WTC11 (cell line): ENCODE data around the gene SCNN1A. TPM values are rescaled to one million over a fixed set of nuclear protein-coding genes. Genes with fewer than 3 reads are reported as not detected.

Experiments
- ATAC-seq: fragments of 200-7000 bp; cut with Tn5 transposase; 2 replicates; pipeline ENCODE4 v1.10.0; 2021; ENCODE audit warnings: mild to moderate bottlenecking, moderate library complexity
- CTCF ChIA-PET: fragments of 300-600 bp; sonication (Branson Sonifier 250); formaldehyde crosslinking; loops from one replicate; lab custom pipeline; 2021; ENCODE audit warnings: antibody characterized with exemption; lab: Charles Lee
- POLR2A ChIA-PET: fragments of 350-600 bp; sonication (Branson Sonifier 250); formaldehyde crosslinking; loops from one replicate; lab custom pipeline; 2021; ENCODE audit warnings: antibody characterized with exemption; lab: Charles Lee
- DNase-seq: peaks from one replicate; pipeline ENCODE4 v3.0.0; 2021; ENCODE audit warnings: low spot score
- H3K27ac Mint-ChIP-seq: 2 replicates; pipeline ENCODE4 v1.8.0; 2021; ENCODE audit warnings: mixed read lengths
- H3K27me3 Mint-ChIP-seq: 2 replicates; pipeline ENCODE4 v1.8.0; 2021; ENCODE audit warnings: low read depth, mild to moderate bottlenecking, moderate library complexity, mixed read lengths
- H3K36me3 Mint-ChIP-seq: 2 replicates; pipeline ENCODE4 v1.8.0; 2021; ENCODE audit warnings: mixed read lengths
- H3K4me1 Mint-ChIP-seq: 2 replicates; pipeline ENCODE4 v1.8.0; 2022; ENCODE audit warnings: mixed read lengths
- H3K4me3 Mint-ChIP-seq: 2 replicates; pipeline ENCODE4 v1.8.0; 2021; ENCODE audit warnings: mild to moderate bottlenecking, moderate library complexity, mixed read lengths
- H3K9me3 Mint-ChIP-seq: 2 replicates; pipeline ENCODE4 v1.8.0; 2021; ENCODE audit warnings: mixed read lengths
- E2F1 ChIP-seq: sonication (generic); formaldehyde crosslinking; IDR thresholded peaks from 2 replicates; pipeline ENCODE4 v1.8.0; 2022; ENCODE audit warnings: mild to moderate bottlenecking, missing genetic modification reagents
- ESRRA ChIP-seq: sonication (generic); formaldehyde crosslinking; IDR thresholded peaks from 2 replicates; pipeline ENCODE4 v1.8.1; 2022; ENCODE audit warnings: mild to moderate bottlenecking, missing genetic modification reagents, borderline replicate concordance
- NFATC4 ChIP-seq: fragments of 250-450 bp; sonication (Bioruptor Pico); IDR thresholded peaks from 2 replicates; pipeline ENCODE4 v1.9.0; 2021; ENCODE audit warnings: mild to moderate bottlenecking
- NFYB ChIP-seq: sonication (generic); formaldehyde crosslinking; conservative IDR thresholded peaks from 2 replicates; pipeline ENCODE4 v1.8.0; 2022; ENCODE audit warnings: low read depth, missing genetic modification reagents
- NR2C2 ChIP-seq: sonication (generic); formaldehyde crosslinking; IDR thresholded peaks from 2 replicates; pipeline ENCODE4 v1.8.0; 2022; ENCODE audit warnings: mild to moderate bottlenecking, missing genetic modification reagents
- RORB ChIP-seq: fragments of 250-450 bp; sonication (Bioruptor Pico); IDR thresholded peaks from 2 replicates; pipeline ENCODE4 v1.9.0; 2021; ENCODE audit warnings: mild to moderate bottlenecking
- SP1 ChIP-seq: sonication (generic); formaldehyde crosslinking; conservative IDR thresholded peaks from 2 replicates; pipeline ENCODE4 v1.8.1; 2022; ENCODE audit warnings: missing genetic modification reagents
- ZNF121 ChIP-seq: sonication (generic); formaldehyde crosslinking; IDR thresholded peaks from 2 replicates; pipeline ENCODE4 v1.8.0; 2023; ENCODE audit warnings: missing genetic modification reagents
- ZNF232 ChIP-seq: sonication (generic); formaldehyde crosslinking; IDR thresholded peaks from 2 replicates; pipeline ENCODE4 v1.8.0; 2022; ENCODE audit warnings: mild to moderate bottlenecking, missing genetic modification reagents
- ZNF263 ChIP-seq: sonication (generic); formaldehyde crosslinking; IDR thresholded peaks from 2 replicates; pipeline ENCODE4 v1.8.1; 2022; ENCODE audit warnings: low read depth, mild to moderate bottlenecking, moderate library complexity, missing genetic modification reagents
- ZNF416 ChIP-seq: fragments of 250-450 bp; sonication (Bioruptor Pico); IDR thresholded peaks from 2 replicates; pipeline ENCODE4 v1.9.0; 2021; ENCODE audit warnings: mild to moderate bottlenecking, inconsistent platforms
- ZNF423 ChIP-seq: fragments of 250-450 bp; sonication (Bioruptor Pico); IDR thresholded peaks from 2 replicates; pipeline ENCODE4 v2.1.2; 2022; ENCODE audit warnings: mild to moderate bottlenecking, moderate library complexity
- total RNA-seq: library from RNA; stranded (reverse); gene quantifications from 3 replicates; pipeline ENCODE4 v1.2.3, GENCODE V29; 2021
- TF ChIP-seq, protein P1 (sequence below): sonication (generic); formaldehyde crosslinking; IDR thresholded peaks from 2 replicates; pipeline ENCODE4 v1.8.1; 2023; ENCODE audit warnings: mild to moderate bottlenecking, missing genetic modification reagents, moderate library complexity
- TF ChIP-seq, protein P2 (sequence below): sonication (generic); formaldehyde crosslinking; IDR thresholded peaks from 2 replicates; pipeline ENCODE4 v1.8.0; 2023; ENCODE audit warnings: missing genetic modification reagents, mild to moderate bottlenecking, borderline replicate concordance
- TF ChIP-seq, protein P3 (sequence below): fragments of 250-450 bp; sonication (Bioruptor Pico); IDR thresholded peaks from 2 replicates; pipeline ENCODE4 v1.9.0; 2021; ENCODE audit warnings: mild to moderate bottlenecking, borderline replicate concordance
- TF ChIP-seq, protein P4 (sequence below): fragments of 250-450 bp; sonication (Bioruptor Pico); conservative IDR thresholded peaks from 2 replicates; pipeline ENCODE4 v1.9.0; 2021; ENCODE audit warnings: mild to moderate bottlenecking
- TF ChIP-seq, protein P5 (sequence below): sonication (generic); formaldehyde crosslinking; conservative IDR thresholded peaks from 2 replicates; pipeline ENCODE4 v1.8.1; 2022; ENCODE audit warnings: mild to moderate bottlenecking, missing genetic modification reagents
- TF ChIP-seq, protein P6 (sequence below): sonication (generic); formaldehyde crosslinking; IDR thresholded peaks from 2 replicates; pipeline ENCODE4 v1.8.1; 2022; ENCODE audit warnings: low read depth, mild to moderate bottlenecking, moderate library complexity, missing genetic modification reagents, borderline replicate concordance

The SCNN1A gene
- total RNA-seq, 1 experiment from 2014 or later: 100 TPM

DNA sequence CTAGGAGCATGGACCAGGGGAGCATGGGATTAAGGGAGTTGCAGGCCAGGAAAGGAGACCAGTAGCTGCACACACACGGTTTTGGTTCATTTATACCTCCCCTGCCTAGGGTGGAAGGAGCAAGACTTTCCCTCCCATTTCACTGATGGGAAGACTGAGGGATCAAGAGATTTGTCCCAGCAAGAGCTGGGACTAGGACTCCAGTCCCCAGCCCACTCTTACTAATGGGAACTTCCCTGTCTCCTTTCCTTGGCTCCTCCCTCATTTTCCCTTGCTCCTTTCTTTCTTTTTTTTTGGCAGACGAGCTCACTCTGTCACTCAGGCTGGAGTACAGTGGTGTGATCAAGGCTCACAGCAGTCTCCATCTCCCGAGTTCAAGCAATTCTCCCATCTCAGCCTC, 13.0 kb downstream of the SCNN1A start:
- Mint-ChIP-seq H3K4me3 (no peak overlapping the region), H3K27me3 (no peaks in the 10 kb centered on the region), H3K36me3 (peaks cover 42% of the 10 kb centered on the region), H3K27ac (peak overlapping the region; percentile 72), H3K4me1 (peaks cover 19% of the 10 kb centered on the region), H3K9me3 (no peaks in the 10 kb centered on the region)
- DNase-seq: no peak
- ChIA-PET POLR2A (interaction anchor here (0.5 to 1.9 kb wide), 6 partner anchors 10 to 327 kb away, joined by 3 to 21 read pairs (median 4); partner anchors contain the start of genes SCNN1A and ZNF384), CTCF (interaction anchor here (1.0 to 2.5 kb wide), 4 partner anchors 9 to 39 kb away, joined by 7 to 17 read pairs (median 9); partner anchors contain the start of gene SCNN1A)
- no peak for ATAC-seq
- TF ChIP-seq NR2C2 (CRISPR knock-in tag) (no peak), ESRRA (CRISPR knock-in tag) (no peak), NFYB (no peak), NFATC4 (no peak), ZNF416 (CRISPR knock-in tag) (no peak), ZNF263 (CRISPR knock-in tag) (no peak), ZNF232 (CRISPR knock-in tag) (no peak), ZNF423 (CRISPR knock-in tag) (no peak), RORB (CRISPR knock-in tag) (no peak), ZNF121 (CRISPR knock-in tag) (no peak), SP1 (no peak), E2F1 (no peak)
- TF ChIP-seq, protein P1, sequence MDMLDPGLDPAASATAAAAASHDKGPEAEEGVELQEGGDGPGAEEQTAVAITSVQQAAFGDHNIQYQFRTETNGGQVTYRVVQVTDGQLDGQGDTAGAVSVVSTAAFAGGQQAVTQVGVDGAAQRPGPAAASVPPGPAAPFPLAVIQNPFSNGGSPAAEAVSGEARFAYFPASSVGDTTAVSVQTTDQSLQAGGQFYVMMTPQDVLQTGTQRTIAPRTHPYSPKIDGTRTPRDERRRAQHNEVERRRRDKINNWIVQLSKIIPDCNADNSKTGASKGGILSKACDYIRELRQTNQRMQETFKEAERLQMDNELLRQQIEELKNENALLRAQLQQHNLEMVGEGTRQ (CRISPR knock-in tag): no peak
- TF ChIP-seq, protein P2, sequence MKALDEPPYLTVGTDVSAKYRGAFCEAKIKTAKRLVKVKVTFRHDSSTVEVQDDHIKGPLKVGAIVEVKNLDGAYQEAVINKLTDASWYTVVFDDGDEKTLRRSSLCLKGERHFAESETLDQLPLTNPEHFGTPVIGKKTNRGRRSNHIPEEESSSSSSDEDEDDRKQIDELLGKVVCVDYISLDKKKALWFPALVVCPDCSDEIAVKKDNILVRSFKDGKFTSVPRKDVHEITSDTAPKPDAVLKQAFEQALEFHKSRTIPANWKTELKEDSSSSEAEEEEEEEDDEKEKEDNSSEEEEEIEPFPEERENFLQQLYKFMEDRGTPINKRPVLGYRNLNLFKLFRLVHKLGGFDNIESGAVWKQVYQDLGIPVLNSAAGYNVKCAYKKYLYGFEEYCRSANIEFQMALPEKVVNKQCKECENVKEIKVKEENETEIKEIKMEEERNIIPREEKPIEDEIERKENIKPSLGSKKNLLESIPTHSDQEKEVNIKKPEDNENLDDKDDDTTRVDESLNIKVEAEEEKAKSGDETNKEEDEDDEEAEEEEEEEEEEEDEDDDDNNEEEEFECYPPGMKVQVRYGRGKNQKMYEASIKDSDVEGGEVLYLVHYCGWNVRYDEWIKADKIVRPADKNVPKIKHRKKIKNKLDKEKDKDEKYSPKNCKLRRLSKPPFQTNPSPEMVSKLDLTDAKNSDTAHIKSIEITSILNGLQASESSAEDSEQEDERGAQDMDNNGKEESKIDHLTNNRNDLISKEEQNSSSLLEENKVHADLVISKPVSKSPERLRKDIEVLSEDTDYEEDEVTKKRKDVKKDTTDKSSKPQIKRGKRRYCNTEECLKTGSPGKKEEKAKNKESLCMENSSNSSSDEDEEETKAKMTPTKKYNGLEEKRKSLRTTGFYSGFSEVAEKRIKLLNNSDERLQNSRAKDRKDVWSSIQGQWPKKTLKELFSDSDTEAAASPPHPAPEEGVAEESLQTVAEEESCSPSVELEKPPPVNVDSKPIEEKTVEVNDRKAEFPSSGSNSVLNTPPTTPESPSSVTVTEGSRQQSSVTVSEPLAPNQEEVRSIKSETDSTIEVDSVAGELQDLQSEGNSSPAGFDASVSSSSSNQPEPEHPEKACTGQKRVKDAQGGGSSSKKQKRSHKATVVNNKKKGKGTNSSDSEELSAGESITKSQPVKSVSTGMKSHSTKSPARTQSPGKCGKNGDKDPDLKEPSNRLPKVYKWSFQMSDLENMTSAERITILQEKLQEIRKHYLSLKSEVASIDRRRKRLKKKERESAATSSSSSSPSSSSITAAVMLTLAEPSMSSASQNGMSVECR (CRISPR knock-in tag): no peak
- TF ChIP-seq, protein P3, sequence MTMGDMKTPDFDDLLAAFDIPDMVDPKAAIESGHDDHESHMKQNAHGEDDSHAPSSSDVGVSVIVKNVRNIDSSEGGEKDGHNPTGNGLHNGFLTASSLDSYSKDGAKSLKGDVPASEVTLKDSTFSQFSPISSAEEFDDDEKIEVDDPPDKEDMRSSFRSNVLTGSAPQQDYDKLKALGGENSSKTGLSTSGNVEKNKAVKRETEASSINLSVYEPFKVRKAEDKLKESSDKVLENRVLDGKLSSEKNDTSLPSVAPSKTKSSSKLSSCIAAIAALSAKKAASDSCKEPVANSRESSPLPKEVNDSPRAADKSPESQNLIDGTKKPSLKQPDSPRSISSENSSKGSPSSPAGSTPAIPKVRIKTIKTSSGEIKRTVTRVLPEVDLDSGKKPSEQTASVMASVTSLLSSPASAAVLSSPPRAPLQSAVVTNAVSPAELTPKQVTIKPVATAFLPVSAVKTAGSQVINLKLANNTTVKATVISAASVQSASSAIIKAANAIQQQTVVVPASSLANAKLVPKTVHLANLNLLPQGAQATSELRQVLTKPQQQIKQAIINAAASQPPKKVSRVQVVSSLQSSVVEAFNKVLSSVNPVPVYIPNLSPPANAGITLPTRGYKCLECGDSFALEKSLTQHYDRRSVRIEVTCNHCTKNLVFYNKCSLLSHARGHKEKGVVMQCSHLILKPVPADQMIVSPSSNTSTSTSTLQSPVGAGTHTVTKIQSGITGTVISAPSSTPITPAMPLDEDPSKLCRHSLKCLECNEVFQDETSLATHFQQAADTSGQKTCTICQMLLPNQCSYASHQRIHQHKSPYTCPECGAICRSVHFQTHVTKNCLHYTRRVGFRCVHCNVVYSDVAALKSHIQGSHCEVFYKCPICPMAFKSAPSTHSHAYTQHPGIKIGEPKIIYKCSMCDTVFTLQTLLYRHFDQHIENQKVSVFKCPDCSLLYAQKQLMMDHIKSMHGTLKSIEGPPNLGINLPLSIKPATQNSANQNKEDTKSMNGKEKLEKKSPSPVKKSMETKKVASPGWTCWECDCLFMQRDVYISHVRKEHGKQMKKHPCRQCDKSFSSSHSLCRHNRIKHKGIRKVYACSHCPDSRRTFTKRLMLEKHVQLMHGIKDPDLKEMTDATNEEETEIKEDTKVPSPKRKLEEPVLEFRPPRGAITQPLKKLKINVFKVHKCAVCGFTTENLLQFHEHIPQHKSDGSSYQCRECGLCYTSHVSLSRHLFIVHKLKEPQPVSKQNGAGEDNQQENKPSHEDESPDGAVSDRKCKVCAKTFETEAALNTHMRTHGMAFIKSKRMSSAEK: no peak
- TF ChIP-seq, protein P4, sequence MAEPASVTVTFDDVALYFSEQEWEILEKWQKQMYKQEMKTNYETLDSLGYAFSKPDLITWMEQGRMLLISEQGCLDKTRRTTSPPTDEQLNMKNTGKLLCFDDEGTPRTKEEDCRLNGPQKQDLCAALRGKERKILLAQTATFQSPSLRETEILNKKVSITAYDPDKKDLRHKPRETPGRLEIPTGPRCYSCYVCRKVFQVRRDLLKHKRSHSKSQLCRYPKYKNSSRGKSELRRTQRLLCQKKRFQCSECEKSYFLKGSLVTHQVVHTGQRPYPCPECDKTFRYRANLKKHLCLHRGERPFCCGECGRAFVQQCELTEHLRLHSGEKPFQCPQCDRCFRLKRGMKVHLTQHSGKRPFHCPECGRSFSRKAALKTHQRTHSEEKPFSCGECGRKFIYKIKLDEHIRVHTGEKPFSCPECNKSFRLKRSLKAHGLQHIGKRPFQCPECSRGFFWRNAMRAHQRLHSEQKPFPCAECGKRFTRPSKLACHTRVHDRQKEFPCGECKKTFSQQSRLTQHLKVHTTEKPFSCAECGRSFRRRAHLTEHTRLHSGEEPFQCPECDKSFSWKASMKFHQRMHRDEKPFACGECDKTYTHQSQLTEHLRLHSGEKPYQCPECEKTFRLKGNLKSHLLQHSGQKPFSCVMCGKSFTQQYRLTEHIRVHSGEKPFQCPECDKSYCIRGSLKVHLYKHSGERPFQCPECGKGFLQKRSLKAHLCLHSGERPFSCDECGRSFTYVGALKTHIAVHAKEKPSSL (CRISPR knock-in tag): no peak
- TF ChIP-seq, protein P5, sequence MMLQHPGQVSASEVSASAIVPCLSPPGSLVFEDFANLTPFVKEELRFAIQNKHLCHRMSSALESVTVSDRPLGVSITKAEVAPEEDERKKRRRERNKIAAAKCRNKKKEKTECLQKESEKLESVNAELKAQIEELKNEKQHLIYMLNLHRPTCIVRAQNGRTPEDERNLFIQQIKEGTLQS (CRISPR knock-in tag): no peak
- TF ChIP-seq, protein P6, sequence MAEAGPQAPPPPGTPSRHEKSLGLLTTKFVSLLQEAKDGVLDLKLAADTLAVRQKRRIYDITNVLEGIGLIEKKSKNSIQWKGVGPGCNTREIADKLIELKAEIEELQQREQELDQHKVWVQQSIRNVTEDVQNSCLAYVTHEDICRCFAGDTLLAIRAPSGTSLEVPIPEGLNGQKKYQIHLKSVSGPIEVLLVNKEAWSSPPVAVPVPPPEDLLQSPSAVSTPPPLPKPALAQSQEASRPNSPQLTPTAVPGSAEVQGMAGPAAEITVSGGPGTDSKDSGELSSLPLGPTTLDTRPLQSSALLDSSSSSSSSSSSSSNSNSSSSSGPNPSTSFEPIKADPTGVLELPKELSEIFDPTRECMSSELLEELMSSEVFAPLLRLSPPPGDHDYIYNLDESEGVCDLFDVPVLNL: no peak
